ENCODE results near the gene SMARCAL1. TPM values are rescaled to one million over a fixed set of nuclear protein-coding genes. Genes with fewer than 3 reads are reported as not detected.

SMARCAL1 gene
- total and polyA plus RNA-seq, 2 of the 13 experiments (the other 11 are each of a cell fraction or from before 2014, with no cell fraction given), result 12.7 to 21.3 TPM

GRCh38 chr2:216412022-216412999 lies at the start of gene SMARCAL1 (continued):
- peak; percentile 96 for TF ChIP-seq ZNF574 (CRISPR knock-in tag; IDR thresholded peaks at IDR 0.05)
- TF ChIP-seq MATR3 (CRISPR knock-in tag; IDR thresholded peaks at IDR 0.05), result no peak
- no peak; the same call in 1 of the 2 replicates for TF ChIP-seq ZNF747 (CRISPR knock-in tag; IDR thresholded peaks at IDR 0.05; ENCODE audit: borderline replicate concordance)
- peak; percentile 98 for TF ChIP-seq ZNF274 (CRISPR knock-in tag; IDR thresholded peaks at IDR 0.05)
- 0 out of 2 replicates have a peak, but pooled peaks have one; percentile 50 for TF ChIP-seq MAF1 (CRISPR knock-in tag; IDR thresholded peaks at IDR 0.05; ENCODE audit: borderline replicate concordance)
- TF ChIP-seq, protein P1, sequence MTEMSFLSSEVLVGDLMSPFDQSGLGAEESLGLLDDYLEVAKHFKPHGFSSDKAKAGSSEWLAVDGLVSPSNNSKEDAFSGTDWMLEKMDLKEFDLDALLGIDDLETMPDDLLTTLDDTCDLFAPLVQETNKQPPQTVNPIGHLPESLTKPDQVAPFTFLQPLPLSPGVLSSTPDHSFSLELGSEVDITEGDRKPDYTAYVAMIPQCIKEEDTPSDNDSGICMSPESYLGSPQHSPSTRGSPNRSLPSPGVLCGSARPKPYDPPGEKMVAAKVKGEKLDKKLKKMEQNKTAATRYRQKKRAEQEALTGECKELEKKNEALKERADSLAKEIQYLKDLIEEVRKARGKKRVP (CRISPR knock-in tag; IDR thresholded peaks at IDR 0.05), result peak in 1 of 2 experiments; percentile 60; a peak in 1 of 4 replicates
- TF ChIP-seq KLF13 (CRISPR knock-in tag; IDR thresholded peaks at IDR 0.05), result peak; percentile 86
- TF ChIP-seq, protein P2, sequence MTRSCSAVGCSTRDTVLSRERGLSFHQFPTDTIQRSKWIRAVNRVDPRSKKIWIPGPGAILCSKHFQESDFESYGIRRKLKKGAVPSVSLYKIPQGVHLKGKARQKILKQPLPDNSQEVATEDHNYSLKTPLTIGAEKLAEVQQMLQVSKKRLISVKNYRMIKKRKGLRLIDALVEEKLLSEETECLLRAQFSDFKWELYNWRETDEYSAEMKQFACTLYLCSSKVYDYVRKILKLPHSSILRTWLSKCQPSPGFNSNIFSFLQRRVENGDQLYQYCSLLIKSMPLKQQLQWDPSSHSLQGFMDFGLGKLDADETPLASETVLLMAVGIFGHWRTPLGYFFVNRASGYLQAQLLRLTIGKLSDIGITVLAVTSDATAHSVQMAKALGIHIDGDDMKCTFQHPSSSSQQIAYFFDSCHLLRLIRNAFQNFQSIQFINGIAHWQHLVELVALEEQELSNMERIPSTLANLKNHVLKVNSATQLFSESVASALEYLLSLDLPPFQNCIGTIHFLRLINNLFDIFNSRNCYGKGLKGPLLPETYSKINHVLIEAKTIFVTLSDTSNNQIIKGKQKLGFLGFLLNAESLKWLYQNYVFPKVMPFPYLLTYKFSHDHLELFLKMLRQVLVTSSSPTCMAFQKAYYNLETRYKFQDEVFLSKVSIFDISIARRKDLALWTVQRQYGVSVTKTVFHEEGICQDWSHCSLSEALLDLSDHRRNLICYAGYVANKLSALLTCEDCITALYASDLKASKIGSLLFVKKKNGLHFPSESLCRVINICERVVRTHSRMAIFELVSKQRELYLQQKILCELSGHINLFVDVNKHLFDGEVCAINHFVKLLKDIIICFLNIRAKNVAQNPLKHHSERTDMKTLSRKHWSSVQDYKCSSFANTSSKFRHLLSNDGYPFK (CRISPR knock-in tag; IDR thresholded peaks at IDR 0.05; ENCODE audit: borderline replicate concordance), result peak; percentile 93
- TF ChIP-seq HMG20B (CRISPR knock-in tag; conservative IDR thresholded peaks at IDR 0.05), result 0 out of 2 replicates have a peak, but pooled peaks have one; percentile 49
- TF ChIP-seq FOXK1 (CRISPR knock-in tag; IDR thresholded peaks at IDR 0.05; ENCODE audit: borderline replicate concordance, low read depth), result peak; percentile 91; the same call in 1 of the 2 replicates
- no peak for TF ChIP-seq MLLT10 (CRISPR knock-in tag; IDR thresholded peaks at IDR 0.05)
- no peak for TF ChIP-seq ZNF678 (CRISPR knock-in tag; IDR thresholded peaks at IDR 0.05)
- TF ChIP-seq, protein P3, sequence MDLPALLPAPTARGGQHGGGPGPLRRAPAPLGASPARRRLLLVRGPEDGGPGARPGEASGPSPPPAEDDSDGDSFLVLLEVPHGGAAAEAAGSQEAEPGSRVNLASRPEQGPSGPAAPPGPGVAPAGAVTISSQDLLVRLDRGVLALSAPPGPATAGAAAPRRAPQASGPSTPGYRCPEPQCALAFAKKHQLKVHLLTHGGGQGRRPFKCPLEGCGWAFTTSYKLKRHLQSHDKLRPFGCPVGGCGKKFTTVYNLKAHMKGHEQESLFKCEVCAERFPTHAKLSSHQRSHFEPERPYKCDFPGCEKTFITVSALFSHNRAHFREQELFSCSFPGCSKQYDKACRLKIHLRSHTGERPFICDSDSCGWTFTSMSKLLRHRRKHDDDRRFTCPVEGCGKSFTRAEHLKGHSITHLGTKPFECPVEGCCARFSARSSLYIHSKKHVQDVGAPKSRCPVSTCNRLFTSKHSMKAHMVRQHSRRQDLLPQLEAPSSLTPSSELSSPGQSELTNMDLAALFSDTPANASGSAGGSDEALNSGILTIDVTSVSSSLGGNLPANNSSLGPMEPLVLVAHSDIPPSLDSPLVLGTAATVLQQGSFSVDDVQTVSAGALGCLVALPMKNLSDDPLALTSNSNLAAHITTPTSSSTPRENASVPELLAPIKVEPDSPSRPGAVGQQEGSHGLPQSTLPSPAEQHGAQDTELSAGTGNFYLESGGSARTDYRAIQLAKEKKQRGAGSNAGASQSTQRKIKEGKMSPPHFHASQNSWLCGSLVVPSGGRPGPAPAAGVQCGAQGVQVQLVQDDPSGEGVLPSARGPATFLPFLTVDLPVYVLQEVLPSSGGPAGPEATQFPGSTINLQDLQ (CRISPR knock-in tag; IDR thresholded peaks at IDR 0.05), result no peak
